Calu3 (cell line): ENCODE measurements around the gene TMEM121. TPM values are rescaled to one million over a fixed set of nuclear protein-coding genes. Genes with fewer than 3 reads are reported as not detected.

Experiments used
- BruUV-seq: library from RNA; stranded (reverse); fragments of 400-500 nt; replicated peaks from 2 replicates; lab custom pipeline; 2021; lab: Mats Ljungman, UMichigan
- CTCF ChIA-PET: fragments of 300-600 bp; sonication (Branson Sonifier 250); formaldehyde crosslinking; loops from one replicate; lab custom pipeline; 2022; ENCODE audit warnings: antibody characterized with exemption; lab: Charles Lee
- DNase-seq: peaks from one replicate; pipeline ENCODE4 v3.0.0; 2022
- H3K27ac Mint-ChIP-seq: one replicate; pipeline ENCODE4 v1.8.0; 2022; ENCODE audit warnings: mixed read lengths; ENCODE audit not compliant: unreplicated experiment
- H3K27me3 Mint-ChIP-seq: one replicate; pipeline ENCODE4 v1.8.0; 2022; ENCODE audit warnings: mixed read lengths; ENCODE audit not compliant: unreplicated experiment
- H3K36me3 Mint-ChIP-seq: one replicate; pipeline ENCODE4 v1.8.0; 2022; ENCODE audit warnings: mild to moderate bottlenecking, moderate library complexity, mixed read lengths; ENCODE audit not compliant: insufficient read depth, unreplicated experiment
- H3K4me1 Mint-ChIP-seq: one replicate; pipeline ENCODE4 v1.8.0; 2022; ENCODE audit warnings: mild to moderate bottlenecking, low read depth, mixed read lengths; ENCODE audit not compliant: unreplicated experiment
- H3K4me3 Mint-ChIP-seq: one replicate; pipeline ENCODE4 v1.8.0; 2022; ENCODE audit warnings: mild to moderate bottlenecking, low read depth, moderate library complexity, mixed read lengths; ENCODE audit not compliant: unreplicated experiment
- H3K9me3 Mint-ChIP-seq: one replicate; pipeline ENCODE4 v1.8.0; 2022; ENCODE audit warnings: low read depth, mixed read lengths; ENCODE audit not compliant: unreplicated experiment
- intact Hi-C: fragments of 100-400 bp; cut with micrococcal nuclease; formaldehyde crosslinking; loops from one replicate; pipeline ENCODE4 v1.10.0; 2022; ENCODE audit not compliant: unreplicated experiment
- total RNA-seq: library from RNA; stranded (reverse); gene quantifications from 2 replicates; pipeline ENCODE4 v1.2.3, GENCODE V29; 2022
- TF ChIP-seq, protein P1 (sequence below): fragments of 200-600 bp; IDR thresholded peaks from one replicate; pipeline ENCODE4 v1.8.0; 2022; ENCODE audit warnings: antibody characterized with exemption; ENCODE audit not compliant: unreplicated experiment

The TMEM121 gene
- total RNA-seq, 1 experiment from 2014 or later, result 0.38 TPM

DNA sequence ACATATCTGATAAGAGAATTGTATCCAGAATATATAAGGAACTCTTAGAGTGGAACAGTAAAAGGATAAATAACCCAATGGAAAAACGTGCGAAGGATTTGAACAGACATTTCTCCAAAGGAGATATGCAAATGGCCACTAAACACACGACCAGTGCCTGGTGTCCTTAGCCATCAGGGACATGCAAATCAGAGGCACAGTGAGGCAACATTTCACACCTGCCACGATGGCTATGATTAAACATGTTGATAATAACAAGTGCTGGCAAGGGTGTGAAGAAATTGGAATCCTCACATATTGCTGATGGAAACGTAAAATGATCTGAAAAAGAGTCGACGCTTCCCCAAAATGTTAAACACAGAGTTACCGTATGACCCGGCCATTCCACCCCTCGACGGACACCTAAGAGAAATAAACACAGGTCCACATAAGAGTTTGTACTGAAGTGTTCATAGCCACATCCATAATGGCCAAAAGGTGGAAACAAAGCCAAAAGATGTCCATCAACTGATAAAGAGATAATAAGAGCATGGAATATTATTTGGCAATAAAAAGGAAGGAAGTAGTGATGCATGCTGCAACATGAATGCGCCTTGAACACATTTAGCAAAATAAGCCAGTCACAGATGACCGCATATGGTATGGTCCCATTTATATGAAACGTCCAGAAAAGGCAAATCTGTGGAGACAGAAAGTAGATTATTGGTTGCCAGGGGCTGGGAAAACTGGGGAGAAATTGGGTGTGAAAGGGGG, 6.3 kb upstream of the TMEM121 start:
- H3K4me3 Mint-ChIP-seq, result no peak overlapping the region
- no peaks in the 10 kb centered on the region for H3K4me1 Mint-ChIP-seq
- peaks cover 68% of the 10 kb centered on the region for H3K27me3 Mint-ChIP-seq
- no peak for DNase-seq
- intact Hi-C loops, result no loop called here
- H3K9me3 Mint-ChIP-seq, result peaks cover 5% of the 10 kb centered on the region
- CTCF ChIA-PET, result interaction anchor here (0.6 to 0.7 kb wide), 2 partner anchors 9 to 324 kb away, joined by 4 to 5 read pairs; no protein-coding TSS in a partner anchor
- TF ChIP-seq, protein P1, sequence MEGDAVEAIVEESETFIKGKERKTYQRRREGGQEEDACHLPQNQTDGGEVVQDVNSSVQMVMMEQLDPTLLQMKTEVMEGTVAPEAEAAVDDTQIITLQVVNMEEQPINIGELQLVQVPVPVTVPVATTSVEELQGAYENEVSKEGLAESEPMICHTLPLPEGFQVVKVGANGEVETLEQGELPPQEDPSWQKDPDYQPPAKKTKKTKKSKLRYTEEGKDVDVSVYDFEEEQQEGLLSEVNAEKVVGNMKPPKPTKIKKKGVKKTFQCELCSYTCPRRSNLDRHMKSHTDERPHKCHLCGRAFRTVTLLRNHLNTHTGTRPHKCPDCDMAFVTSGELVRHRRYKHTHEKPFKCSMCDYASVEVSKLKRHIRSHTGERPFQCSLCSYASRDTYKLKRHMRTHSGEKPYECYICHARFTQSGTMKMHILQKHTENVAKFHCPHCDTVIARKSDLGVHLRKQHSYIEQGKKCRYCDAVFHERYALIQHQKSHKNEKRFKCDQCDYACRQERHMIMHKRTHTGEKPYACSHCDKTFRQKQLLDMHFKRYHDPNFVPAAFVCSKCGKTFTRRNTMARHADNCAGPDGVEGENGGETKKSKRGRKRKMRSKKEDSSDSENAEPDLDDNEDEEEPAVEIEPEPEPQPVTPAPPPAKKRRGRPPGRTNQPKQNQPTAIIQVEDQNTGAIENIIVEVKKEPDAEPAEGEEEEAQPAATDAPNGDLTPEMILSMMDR, result no peak
- peaks cover under 1% of the 10 kb centered on the region for H3K36me3 Mint-ChIP-seq
- BruUV-seq, result no TSS peak
- H3K27ac Mint-ChIP-seq, result no peak overlapping the region

DNA sequence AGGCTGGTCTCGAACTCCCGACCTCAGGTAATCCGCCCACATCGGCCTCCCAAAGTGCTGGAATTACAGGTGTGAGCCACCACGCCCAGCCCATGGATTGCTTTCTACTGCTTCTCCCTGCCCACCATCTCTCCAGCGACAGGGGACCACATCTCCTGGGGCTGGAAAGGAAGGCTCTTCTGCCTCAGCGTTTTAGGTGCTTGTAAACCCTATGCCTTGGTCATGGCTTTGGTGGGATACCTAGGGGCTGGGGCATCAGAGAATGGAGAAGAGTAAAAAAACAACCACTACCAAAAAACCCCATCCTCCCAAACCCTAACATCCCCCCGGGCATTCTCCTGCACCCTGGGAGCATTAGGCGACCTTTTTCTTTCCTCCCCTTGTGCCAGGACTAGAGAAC, 1.1 kb upstream of the TMEM121 start:
- no peak overlapping the region for H3K27ac Mint-ChIP-seq
- peaks cover 62% of the 10 kb centered on the region for H3K27me3 Mint-ChIP-seq
- CTCF ChIA-PET, result no interaction called here
- TF ChIP-seq, protein P1, result no peak
- H3K9me3 Mint-ChIP-seq, result no peaks in the 10 kb centered on the region
- BruUV-seq, result no TSS peak
- H3K36me3 Mint-ChIP-seq, result peaks cover 23% of the 10 kb centered on the region
- intact Hi-C loops, result no loop called here
- no peaks in the 10 kb centered on the region for H3K4me1 Mint-ChIP-seq
- H3K4me3 Mint-ChIP-seq, result peak overlapping the region; percentile 34
- no peak for DNase-seq

DNA sequence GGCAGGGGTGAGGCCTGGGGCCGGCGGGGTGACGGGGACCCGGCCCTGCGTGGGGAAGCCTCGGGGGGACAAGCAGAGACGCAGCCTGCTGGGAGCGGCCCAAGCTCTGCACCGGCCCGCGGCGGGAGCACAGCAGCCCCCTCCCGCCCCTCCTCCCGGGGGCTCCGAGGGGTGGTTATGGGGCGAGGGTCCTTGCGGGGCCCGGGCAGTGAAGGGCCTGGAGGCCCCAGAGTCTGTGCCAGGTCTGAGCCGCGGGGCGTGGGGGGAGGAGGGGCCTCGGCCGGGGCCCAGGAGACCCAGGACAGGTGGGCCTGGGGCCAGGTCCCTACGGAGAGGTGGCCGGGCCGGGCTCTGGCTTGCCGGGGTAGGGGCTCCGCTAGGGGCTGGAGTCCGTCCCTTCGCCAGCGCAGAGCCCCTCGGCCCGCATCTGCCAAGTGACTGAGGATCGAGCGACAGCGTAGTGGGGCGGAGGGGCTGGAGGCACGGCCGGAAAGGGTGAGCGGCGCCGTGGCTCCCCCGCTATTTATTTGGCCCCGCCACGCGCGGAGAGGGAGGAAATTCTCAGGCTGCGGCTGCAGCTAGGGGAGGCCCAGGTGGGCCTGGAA, 495 bp downstream of the TMEM121 start:
- Mint-ChIP-seq H3K27me3 (peaks cover 46% of the 10 kb centered on the region), H3K27ac (no peak overlapping the region), H3K4me1 (no peaks in the 10 kb centered on the region), H3K9me3 (no peaks in the 10 kb centered on the region), H3K4me3 (peak overlapping the region; percentile 55), H3K36me3 (peaks cover 26% of the 10 kb centered on the region)
- TF ChIP-seq, protein P1, result no peak
- no peak for DNase-seq
- BruUV-seq, result no TSS peak
- intact Hi-C loops, result no loop called here
- CTCF ChIA-PET, result interaction anchor here (0.7 kb wide), 1 partner anchor 156 kb away, joined by 4 read pairs; no protein-coding TSS in a partner anchor

DNA sequence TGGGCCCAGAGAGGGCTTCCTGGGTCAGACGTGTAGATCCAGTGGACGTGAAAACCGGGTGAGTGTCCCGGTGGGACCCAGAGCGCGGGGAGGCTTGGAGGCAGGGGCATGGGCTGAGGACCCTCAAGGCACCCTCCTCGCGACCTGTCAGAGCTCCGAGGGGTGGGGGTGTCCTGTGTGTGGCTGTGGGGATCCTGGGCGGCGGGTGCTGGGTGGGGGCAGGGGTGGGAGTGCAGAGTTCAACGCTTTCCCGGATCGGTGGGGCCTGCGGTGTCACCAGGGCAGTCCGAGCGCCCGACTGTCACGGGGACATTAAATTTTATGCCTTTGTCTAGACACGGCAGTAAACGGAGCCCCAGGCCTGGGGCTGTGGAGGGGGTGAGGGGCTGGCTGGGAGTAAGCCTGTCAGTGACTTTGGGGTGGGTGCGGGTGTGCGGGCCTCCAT, 1.0 kb downstream of the TMEM121 start:
- CTCF ChIA-PET, result no interaction called here
- intact Hi-C loops, result no loop called here

More for the DNA sequence above, 1.0 kb downstream of the TMEM121 start:
- no peaks in the 10 kb centered on the region for H3K9me3 Mint-ChIP-seq
- no TSS peak for BruUV-seq
- no peak overlapping the region for H3K27ac Mint-ChIP-seq
- H3K4me1 Mint-ChIP-seq, result no peaks in the 10 kb centered on the region
- H3K27me3 Mint-ChIP-seq, result peaks cover 46% of the 10 kb centered on the region
- peak overlapping the region; percentile 55 for H3K4me3 Mint-ChIP-seq
- TF ChIP-seq, protein P1, result no peak
- H3K36me3 Mint-ChIP-seq, result peaks cover 26% of the 10 kb centered on the region
- DNase-seq, result no peak
